Measurements from ENCODE around the gene OASL. TPM values are rescaled to one million over a fixed set of nuclear protein-coding genes. Genes with fewer than 3 reads are reported as not detected.

The OASL gene
- total and polyA plus RNA-seq, 10 of the 15 experiments (the other 5 are each of a cell fraction or from before 2014, with no cell fraction given): 2.3 to 9.1 (median 2.7) TPM

DNA sequence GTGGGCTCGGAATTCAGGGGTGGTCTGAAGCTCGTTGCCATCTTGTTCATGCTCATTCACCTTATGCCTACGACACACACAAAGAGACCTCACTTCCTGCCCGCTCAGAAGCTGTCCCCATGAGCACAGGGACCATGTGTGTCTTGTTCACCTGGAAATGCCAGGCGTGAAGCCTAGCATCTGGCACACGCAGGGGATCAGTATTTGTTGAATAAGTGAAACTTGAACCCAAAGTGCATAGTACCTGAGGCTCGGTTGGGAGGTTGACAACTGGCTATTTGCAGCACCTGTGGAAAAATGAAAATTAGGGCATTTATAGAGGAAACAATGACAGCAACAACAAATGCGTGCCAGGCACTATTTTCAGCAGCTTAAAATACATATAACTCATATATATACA lies 28.2 kb downstream of the OASL start:
- Histone ChIP-seq H3K4me3 (no peak overlapping the region), H3K27ac (ENCODE audit: control insufficient read depth, insufficient read depth) (no peak overlapping the region), H3K9ac (ENCODE audit: control insufficient read depth, insufficient read depth, low read length) (no peak overlapping the region), H3K27me3 (replicated peaks in 1 of 2; ENCODE audit: control insufficient read depth in 2 of 2, insufficient read depth in 2 of 2, low read length in 1 of 2) (no peaks in the 10 kb centered on the region), H2AFZ (ENCODE audit: control insufficient read depth, low read depth, low read length) (no peak overlapping the region), H3K9me3 (replicated peaks; ENCODE audit: control insufficient read depth, insufficient read depth, low read length) (no peaks in the 10 kb centered on the region), H4K20me1 (ENCODE audit: control insufficient read depth, insufficient read depth) (no peaks in the 10 kb centered on the region), H3K4me2 (ENCODE audit: control insufficient read depth, insufficient read depth) (no peak overlapping the region), H3K4me1 (ENCODE audit: control insufficient read depth, insufficient read depth, low read length) (0 out of 2 replicates have a peak, but pooled peaks cover 4% of the 10 kb centered on the region), H3K36me3 (ENCODE audit: control insufficient read depth in 2 of 2, insufficient read depth in 2 of 2, low read length in 1 of 2) (peaks cover 4 to 17% of the 10 kb centered on the region in 2 experiments), H3K79me2 (ENCODE audit: control insufficient read depth, insufficient read depth, low read length) (peaks cover 8% of the 10 kb centered on the region)
- RAD21 ChIA-PET (ENCODE audit: unreplicated experiment): interaction anchor here (0.9 kb wide), 1 partner anchor 39 kb away, joined by 3 read pairs; no protein-coding TSS in a partner anchor
- no peak for FAIRE-seq
- no peak for DNase-seq (ENCODE audit: low read depth, low spot score)
- POLR2A ChIA-PET: interaction anchor here (0.5 kb wide), 1 partner anchor 345 kb away, joined by 4 read pairs; no protein-coding TSS in a partner anchor
- intact Hi-C loops (cut with micrococcal nuclease; ENCODE audit: unreplicated experiment) (loop anchor here (5.0 kb wide), 1 partner anchor 429 kb away; the partner anchor contains the start of gene POP5), in situ Hi-C loops (cut with MboI) (no loop called here)
- TF ChIP-seq TCF7 (IDR thresholded peaks at IDR 0.05; ENCODE audit: borderline replicate concordance) (no peak), CEBPB (IDR thresholded peaks at IDR 0.05; ENCODE audit: borderline replicate concordance in 1 of 2, low read depth in 2 of 2, low read length in 2 of 2) (no peak), ZBTB11 (CRISPR knock-in tag; IDR thresholded peaks at IDR 0.05) (no peak), LARP7 (IDR thresholded peaks at IDR 0.05) (no peak), ESRRA (IDR thresholded peaks at IDR 0.05; ENCODE audit: low read length) (no peak), TBL1XR1 (IDR thresholded peaks at IDR 0.05; ENCODE audit: low read depth, low read length) (no peak), NFYA (IDR thresholded peaks at IDR 0.05; ENCODE audit: borderline replicate concordance, low read depth, low read length) (no peak), POLR2AphosphoS2 (IDR thresholded peaks at IDR 0.05; ENCODE audit: low read depth, low read length) (no peak), YY1 (IDR thresholded peaks at IDR 0.05; ENCODE audit: low read depth, low read length) (no peak), ZBTB33 (IDR thresholded peaks at IDR 0.05) (no peak)
- TF ChIP-seq, protein P1, sequence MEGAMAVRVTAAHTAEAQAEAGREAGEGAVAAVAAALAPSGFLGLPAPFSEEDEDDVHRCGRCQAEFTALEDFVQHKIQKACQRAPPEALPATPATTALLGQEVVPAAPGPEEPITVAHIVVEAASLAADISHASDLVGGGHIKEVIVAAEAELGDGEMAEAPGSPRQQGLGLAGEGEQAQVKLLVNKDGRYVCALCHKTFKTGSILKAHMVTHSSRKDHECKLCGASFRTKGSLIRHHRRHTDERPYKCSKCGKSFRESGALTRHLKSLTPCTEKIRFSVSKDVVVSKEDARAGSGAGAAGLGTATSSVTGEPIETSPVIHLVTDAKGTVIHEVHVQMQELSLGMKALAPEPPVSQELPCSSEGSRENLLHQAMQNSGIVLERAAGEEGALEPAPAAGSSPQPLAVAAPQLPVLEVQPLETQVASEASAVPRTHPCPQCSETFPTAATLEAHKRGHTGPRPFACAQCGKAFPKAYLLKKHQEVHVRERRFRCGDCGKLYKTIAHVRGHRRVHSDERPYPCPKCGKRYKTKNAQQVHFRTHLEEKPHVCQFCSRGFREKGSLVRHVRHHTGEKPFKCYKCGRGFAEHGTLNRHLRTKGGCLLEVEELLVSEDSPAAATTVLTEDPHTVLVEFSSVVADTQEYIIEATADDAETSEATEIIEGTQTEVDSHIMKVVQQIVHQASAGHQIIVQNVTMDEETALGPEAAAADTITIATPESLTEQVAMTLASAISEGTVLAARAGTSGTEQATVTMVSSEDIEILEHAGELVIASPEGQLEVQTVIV (IDR thresholded peaks at IDR 0.05; ENCODE audit: borderline replicate concordance, partially characterized antibody): no peak
- TF ChIP-seq, protein P2, sequence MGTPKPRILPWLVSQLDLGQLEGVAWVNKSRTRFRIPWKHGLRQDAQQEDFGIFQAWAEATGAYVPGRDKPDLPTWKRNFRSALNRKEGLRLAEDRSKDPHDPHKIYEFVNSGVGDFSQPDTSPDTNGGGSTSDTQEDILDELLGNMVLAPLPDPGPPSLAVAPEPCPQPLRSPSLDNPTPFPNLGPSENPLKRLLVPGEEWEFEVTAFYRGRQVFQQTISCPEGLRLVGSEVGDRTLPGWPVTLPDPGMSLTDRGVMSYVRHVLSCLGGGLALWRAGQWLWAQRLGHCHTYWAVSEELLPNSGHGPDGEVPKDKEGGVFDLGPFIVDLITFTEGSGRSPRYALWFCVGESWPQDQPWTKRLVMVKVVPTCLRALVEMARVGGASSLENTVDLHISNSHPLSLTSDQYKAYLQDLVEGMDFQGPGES (IDR thresholded peaks at IDR 0.05): no peak
- 87% methylated on average over 8 of the region's 8 CpGs for WGBS (ENCODE audit: insufficient coverage, insufficient replicate concordance, low lambda C conversion rate, missing lambda C conversion rate)
- SMC1A ChIA-PET (ENCODE audit: uncharacterized antibody, unreplicated experiment): interaction anchor here (0.6 to 1.4 kb wide), 2 partner anchors 18 to 40 kb away, joined by 3 to 4 read pairs; no protein-coding TSS in a partner anchor
- no TSS peak for BruUV-seq (replicated peaks)
- no peak for ATAC-seq
- CTCF ChIA-PET: interaction anchor here (1.0 kb wide), 1 partner anchor 49 kb away, joined by 3 read pairs; no protein-coding TSS in a partner anchor

Measured in GM12878 (cell line).